ENCODE measurements around the gene ATP13A2.

ATP13A2 gene

GRCh38 chr1:16980473-16981268 is 31.1 kb downstream of the ATP13A2 start, which contains the start of gene MFAP2:
MFAP2 (minus strand) TSS chr1:16980620; CDS start chr1:16978273, 2,347 bp downstream.
- Mint-ChIP-seq H3K36me3 (peaks cover 7% of the 10 kb centered on the region), H3K9me3 (no peaks in the 10 kb centered on the region)
- peak; percentile 50 for ATAC-seq

GRCh38 chr1:16979475-16980327 is 32.0 kb downstream of the ATP13A2 start:
- H3K4me1 Mint-ChIP-seq = peaks cover 10% of the 10 kb centered on the region
- H3K27me3 Mint-ChIP-seq = peaks cover 41% of the 10 kb centered on the region
- H3K36me3 Mint-ChIP-seq = no peaks in the 10 kb centered on the region
- H3K9me3 Mint-ChIP-seq = no peaks in the 10 kb centered on the region
- H3K27ac Mint-ChIP-seq = no peak overlapping the region
- no peak for ATAC-seq
- peak overlapping the region; percentile 66 for H3K4me3 Mint-ChIP-seq

More at GRCh38 chr1:16980473-16981268, 31.1 kb downstream of the ATP13A2 start, which contains the start of gene MFAP2:
- Mint-ChIP-seq H3K27ac (peak within 1 kb of the TSS; percentile 4), H3K4me1 (peaks cover 10% of the 10 kb centered on the region), H3K27me3 (peaks cover 41% of the 10 kb centered on the region), H3K4me3 (peak within 1 kb of the TSS; percentile 66)

GRCh38 chr1:16978567-16979474 is 32.9 kb downstream of the ATP13A2 start:
- H3K9me3 Mint-ChIP-seq = no peaks in the 10 kb centered on the region
- H3K27ac Mint-ChIP-seq = no peak overlapping the region
- peaks cover 41% of the 10 kb centered on the region for H3K27me3 Mint-ChIP-seq
- H3K36me3 Mint-ChIP-seq = no peaks in the 10 kb centered on the region
- H3K4me3 Mint-ChIP-seq = no peak overlapping the region
- peaks cover 10% of the 10 kb centered on the region for H3K4me1 Mint-ChIP-seq
- no peak for ATAC-seq

- Mint-ChIP-seq H3K4me1 (peaks cover 10% of the 10 kb centered on the region), H3K4me3 (no peak overlapping the region), H3K36me3 (no peaks in the 10 kb centered on the region), H3K9me3 (no peaks in the 10 kb centered on the region), H3K27ac (no peak overlapping the region), H3K27me3 (peaks cover 35% of the 10 kb centered on the region)
- ATAC-seq = no peak
These were observed 33.6 kb downstream of the ATP13A2 start for GRCh38 chr1:16978139-16978538.

GRCh38 chr1:16977377-16977776 is 34.4 kb downstream of the ATP13A2 start:
- Mint-ChIP-seq H3K4me1 (peaks cover 10% of the 10 kb centered on the region), H3K36me3 (no peaks in the 10 kb centered on the region), H3K9me3 (no peaks in the 10 kb centered on the region), H3K27ac (no peak overlapping the region), H3K4me3 (no peak overlapping the region), H3K27me3 (peaks cover 28% of the 10 kb centered on the region)
- no peak for ATAC-seq

- no peaks in the 10 kb centered on the region for H3K36me3 Mint-ChIP-seq
- H3K4me3 Mint-ChIP-seq = no peak overlapping the region
- no peak overlapping the region for H3K27ac Mint-ChIP-seq
- H3K27me3 Mint-ChIP-seq = peaks cover 27% of the 10 kb centered on the region
- H3K4me1 Mint-ChIP-seq = peaks cover 10% of the 10 kb centered on the region
- H3K9me3 Mint-ChIP-seq = no peaks in the 10 kb centered on the region
- ATAC-seq = no peak
These were observed 34.8 kb downstream of the ATP13A2 start for GRCh38 chr1:16976966-16977365.

GRCh38 chr1:16975838-16976237 is 35.9 kb downstream of the ATP13A2 start:
- no peak for ATAC-seq
- Mint-ChIP-seq H3K4me3 (no peak overlapping the region), H3K27ac (no peak overlapping the region), H3K27me3 (peaks cover 17% of the 10 kb centered on the region), H3K9me3 (no peaks in the 10 kb centered on the region), H3K4me1 (peaks cover 3% of the 10 kb centered on the region), H3K36me3 (no peaks in the 10 kb centered on the region)

GRCh38 chr1:16975211-16975610 is 36.5 kb downstream of the ATP13A2 start:
- Mint-ChIP-seq H3K27ac (no peak overlapping the region), H3K36me3 (no peaks in the 10 kb centered on the region), H3K4me1 (no peaks in the 10 kb centered on the region), H3K4me3 (no peak overlapping the region), H3K9me3 (no peaks in the 10 kb centered on the region), H3K27me3 (peaks cover 11% of the 10 kb centered on the region)
- no peak for ATAC-seq

- no peak overlapping the region for H3K4me3 Mint-ChIP-seq
- ATAC-seq = no peak
- H3K27me3 Mint-ChIP-seq = no peaks in the 10 kb centered on the region
- no peaks in the 10 kb centered on the region for H3K4me1 Mint-ChIP-seq
- no peaks in the 10 kb centered on the region for H3K9me3 Mint-ChIP-seq
- H3K27ac Mint-ChIP-seq = no peak overlapping the region
- H3K36me3 Mint-ChIP-seq = peaks cover 7% of the 10 kb centered on the region
These were observed 38.5 kb downstream of the ATP13A2 start for GRCh38 chr1:16973215-16973614.

GRCh38 chr1:16972189-16972895 is 39.4 kb downstream of the ATP13A2 start:
- H3K36me3 Mint-ChIP-seq = peaks cover 7% of the 10 kb centered on the region
- no peaks in the 10 kb centered on the region for H3K4me1 Mint-ChIP-seq
- H3K27ac Mint-ChIP-seq = no peak overlapping the region
- ATAC-seq = no peak
- no peak overlapping the region for H3K4me3 Mint-ChIP-seq
- H3K27me3 Mint-ChIP-seq = no peaks in the 10 kb centered on the region
- no peaks in the 10 kb centered on the region for H3K9me3 Mint-ChIP-seq

GRCh38 chr1:16971341-16972188 is 40.2 kb downstream of the ATP13A2 start:
- no peak for ATAC-seq
- H3K27me3 Mint-ChIP-seq = no peaks in the 10 kb centered on the region
- H3K36me3 Mint-ChIP-seq = peaks cover 13% of the 10 kb centered on the region
- no peak overlapping the region for H3K27ac Mint-ChIP-seq
- no peak overlapping the region for H3K4me3 Mint-ChIP-seq
- H3K9me3 Mint-ChIP-seq = no peaks in the 10 kb centered on the region
- no peaks in the 10 kb centered on the region for H3K4me1 Mint-ChIP-seq

GRCh38 chr1:16970132-16970910 is 41.4 kb downstream of the ATP13A2 start:
- Mint-ChIP-seq H3K4me3 (no peak overlapping the region), H3K27me3 (no peaks in the 10 kb centered on the region), H3K36me3 (peaks cover 26% of the 10 kb centered on the region), H3K27ac (no peak overlapping the region), H3K9me3 (no peaks in the 10 kb centered on the region), H3K4me1 (peaks cover 4% of the 10 kb centered on the region)
- ATAC-seq = no peak

- no peak overlapping the region for H3K27ac Mint-ChIP-seq
- peaks cover 7% of the 10 kb centered on the region for H3K4me1 Mint-ChIP-seq
- no peaks in the 10 kb centered on the region for H3K9me3 Mint-ChIP-seq
- peaks cover 32% of the 10 kb centered on the region for H3K36me3 Mint-ChIP-seq
- no peak overlapping the region for H3K4me3 Mint-ChIP-seq
- no peak for ATAC-seq
- no peaks in the 10 kb centered on the region for H3K27me3 Mint-ChIP-seq
These were observed 42.1 kb downstream of the ATP13A2 start for GRCh38 chr1:16969651-16970050.

Data from stimulated activated memory B cell treated with anti-CD40 and anti-IgM and Interleukin-4, amounts not matched to agents 10 μg/mL and 1 μg/mL and 100 μg/mL, for 72 hours (primary cell).